HG02970 (cell line): ENCODE data around the gene MOB2.

ENCODE experiments used
- ATAC-seq: cut with Tn5 transposase; IDR thresholded peaks from one replicate; pipeline ENCODE4 v1.9.1; 2021; ENCODE audit warnings: mild to moderate bottlenecking, moderate library complexity, moderate number of reproducible peaks; ENCODE audit not compliant: unreplicated experiment, low FRiP score

The MOB2 gene

DNA sequence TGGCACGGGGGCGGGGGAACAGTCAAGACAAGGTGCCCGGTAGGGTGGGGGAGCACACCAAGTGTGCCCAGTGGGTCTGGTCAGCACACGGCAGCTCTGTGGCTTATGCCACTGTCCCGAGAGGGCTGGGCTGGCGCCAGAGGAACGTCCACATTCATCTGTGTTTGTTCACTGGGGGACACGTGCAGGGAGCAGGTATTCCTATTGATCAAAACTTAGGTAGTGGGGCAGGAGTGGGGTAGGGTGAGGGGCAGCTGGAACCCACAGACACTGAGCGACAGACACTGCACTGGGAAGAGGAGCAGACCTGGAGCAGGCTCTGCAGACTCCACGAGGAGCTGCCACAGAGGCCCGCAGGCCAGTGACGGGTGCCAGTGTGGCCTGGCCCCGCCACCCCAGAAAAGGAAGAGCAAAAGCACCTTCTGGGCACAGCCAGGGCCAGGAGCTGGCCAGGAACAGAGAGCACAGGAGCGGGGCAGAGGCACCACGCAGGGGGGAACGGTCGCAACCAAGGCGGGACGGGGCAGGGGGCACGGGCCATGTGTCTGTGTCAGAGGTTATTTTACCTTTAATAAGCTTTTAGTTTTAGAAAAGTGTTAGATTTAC is 2.1 kb upstream of the MOB2 start:
- no peak for ATAC-seq

GRCh38 chr11:1487851-1488574 is 1.4 kb upstream of the MOB2 start:
- ATAC-seq: no peak

GRCh38 chr11:1487091-1487850 is 692 bp upstream of the MOB2 start:
- ATAC-seq: no peak

DNA sequence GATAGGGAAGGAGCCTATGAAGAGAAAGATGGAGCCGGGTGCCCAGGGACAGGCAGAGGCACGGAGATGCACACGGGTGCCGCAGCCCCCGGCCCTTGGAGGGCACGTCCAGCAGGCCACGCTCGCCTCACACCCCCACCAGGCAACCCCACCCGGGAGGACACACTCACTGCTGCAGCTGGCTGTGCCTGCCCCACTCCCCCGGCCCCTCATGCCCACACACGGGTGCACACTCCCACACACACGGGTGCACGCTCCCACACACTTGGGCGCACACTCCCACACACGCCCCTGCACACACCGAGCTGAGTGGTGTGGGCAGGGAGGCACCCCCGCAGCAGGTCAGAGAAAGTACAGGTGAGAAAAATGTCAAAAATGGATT is 1.1 kb downstream of the MOB2 start:
- no peak for ATAC-seq

- ATAC-seq: no peak
Measured at GRCh38 chr11:1484695-1485503, 1.7 kb downstream of the MOB2 start.

- no peak for ATAC-seq
Measured at GRCh38 chr11:1484061-1484671, 2.4 kb downstream of the MOB2 start.

DNA sequence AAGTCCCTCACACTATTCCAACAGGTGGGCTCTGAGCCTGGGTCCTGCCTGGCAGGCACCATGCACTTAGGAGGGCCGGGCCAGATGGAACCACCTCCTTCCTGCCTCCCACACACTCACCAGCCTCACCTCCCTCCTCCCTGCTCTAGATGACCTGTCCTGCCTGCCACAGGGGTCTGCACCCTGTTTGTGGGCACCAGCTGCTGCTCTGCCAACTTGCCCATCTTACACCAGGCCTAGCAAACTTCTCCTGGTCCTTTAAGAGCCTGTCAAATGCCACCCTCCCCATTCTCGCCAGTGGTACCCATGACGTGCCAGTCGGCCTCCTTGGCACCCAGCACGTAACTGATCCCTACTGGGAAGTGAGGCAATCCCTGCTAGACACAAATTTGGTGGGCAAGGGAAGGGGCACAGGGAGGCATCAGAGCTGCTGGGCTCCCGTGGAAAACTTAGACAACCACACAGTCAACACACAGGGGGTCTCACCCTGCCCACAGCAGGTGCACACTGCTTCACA is 3.1 kb downstream of the MOB2 start:
- ATAC-seq: no peak

DNA sequence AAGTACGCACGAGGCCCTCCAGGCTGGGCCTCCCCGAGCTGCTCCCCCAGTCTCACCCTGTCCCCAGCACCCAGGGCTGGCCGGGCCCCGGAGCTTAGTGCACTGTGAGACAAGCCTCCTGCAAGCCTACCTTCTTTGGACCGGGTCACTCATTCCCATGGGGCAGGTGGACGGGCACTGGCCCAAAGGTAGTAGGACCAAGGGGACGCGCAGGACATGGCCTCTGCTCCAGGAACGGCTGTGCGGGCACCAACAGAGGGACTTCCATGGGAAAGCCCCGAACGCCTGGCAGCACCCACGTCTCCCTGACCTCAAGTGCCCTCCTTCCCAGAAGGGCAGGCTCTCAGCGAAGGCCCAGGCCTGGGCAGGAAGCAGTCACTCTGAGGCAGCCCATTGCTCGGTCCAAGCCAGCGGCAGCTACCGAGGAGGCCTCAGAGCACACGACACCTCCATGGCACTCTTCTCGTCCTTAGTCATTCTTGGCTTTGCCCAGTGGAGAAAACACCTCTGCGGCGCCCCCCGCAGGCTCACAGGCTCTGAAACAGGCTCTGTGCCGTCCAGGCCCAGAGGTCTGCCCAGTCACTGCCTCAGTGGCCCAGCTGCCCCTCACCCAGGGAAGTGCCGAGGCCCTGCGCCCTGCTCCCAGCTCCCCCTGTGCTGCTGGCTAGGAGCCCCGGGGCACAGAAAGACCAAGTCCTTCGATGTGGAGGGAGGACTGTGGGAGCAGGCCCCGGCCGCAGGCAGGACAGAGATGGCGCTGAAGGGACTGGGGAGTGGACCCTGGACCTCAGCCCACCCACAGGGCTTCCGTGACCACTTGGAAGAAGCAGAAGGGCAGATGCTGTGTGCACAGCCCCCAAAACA is 3.8 kb downstream of the MOB2 start:
- ATAC-seq: no peak

DNA sequence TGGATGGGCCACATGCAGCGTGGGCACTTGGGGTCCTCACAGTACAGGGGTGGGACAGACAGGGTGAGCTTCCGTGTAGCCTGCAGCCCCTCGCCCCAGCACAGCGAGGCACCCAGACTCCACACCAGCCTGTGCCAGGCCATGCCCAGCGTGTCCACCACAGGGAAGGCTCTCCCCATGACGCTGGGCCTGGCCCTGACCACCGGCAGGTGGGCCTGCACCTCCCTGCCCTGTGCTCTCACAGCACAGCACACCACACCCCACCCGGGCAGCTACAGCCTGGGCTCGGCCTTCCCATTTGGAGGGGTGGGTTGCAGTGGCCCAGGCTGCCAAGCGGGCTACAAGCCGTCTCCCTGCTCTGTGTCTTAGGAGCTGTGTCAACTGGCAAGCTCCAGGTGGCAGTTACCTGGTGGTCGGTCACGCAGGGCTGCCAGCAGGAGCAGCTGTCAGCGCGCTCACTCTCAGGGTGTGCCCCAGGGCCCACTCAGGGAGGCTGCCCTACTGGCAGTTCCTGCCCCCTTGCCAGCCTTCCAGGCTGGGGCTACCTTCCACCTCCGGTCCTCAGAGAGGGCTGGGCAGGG is 4.6 kb downstream of the MOB2 start:
- no peak for ATAC-seq

- ATAC-seq: no peak
Measured at GRCh38 chr11:1481483-1481825, 5.1 kb downstream of the MOB2 start.

GRCh38 chr11:1480555-1481482 is 5.8 kb downstream of the MOB2 start:
- ATAC-seq: no peak

GRCh38 chr11:1480191-1480554 is 6.4 kb downstream of the MOB2 start:
- ATAC-seq: no peak

- no peak for ATAC-seq
Measured at GRCh38 chr11:1479678-1480118, 6.9 kb downstream of the MOB2 start.

- no peak for ATAC-seq
Measured at GRCh38 chr11:1479006-1479677, 7.4 kb downstream of the MOB2 start.

DNA sequence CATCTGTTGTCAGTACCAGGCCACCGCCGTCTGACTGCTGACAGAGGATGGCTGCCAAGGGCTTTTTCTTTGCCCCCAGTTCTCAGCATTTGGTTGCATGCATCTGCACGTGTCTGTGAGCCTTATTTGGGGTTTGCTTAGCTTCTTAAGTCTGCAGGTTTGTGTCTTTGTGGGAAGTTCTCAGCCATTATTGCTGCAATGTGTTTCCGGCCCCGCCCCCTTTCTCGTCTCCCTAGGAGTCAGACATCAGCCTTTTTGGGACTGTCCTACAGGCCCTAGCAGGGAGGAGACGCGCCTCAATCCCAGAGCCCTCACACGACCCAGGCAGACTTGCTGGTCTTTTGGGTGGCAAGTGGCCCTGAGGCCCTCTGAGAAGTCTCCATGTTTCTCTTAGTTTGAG is 8.0 kb downstream of the MOB2 start:
- ATAC-seq: no peak

DNA sequence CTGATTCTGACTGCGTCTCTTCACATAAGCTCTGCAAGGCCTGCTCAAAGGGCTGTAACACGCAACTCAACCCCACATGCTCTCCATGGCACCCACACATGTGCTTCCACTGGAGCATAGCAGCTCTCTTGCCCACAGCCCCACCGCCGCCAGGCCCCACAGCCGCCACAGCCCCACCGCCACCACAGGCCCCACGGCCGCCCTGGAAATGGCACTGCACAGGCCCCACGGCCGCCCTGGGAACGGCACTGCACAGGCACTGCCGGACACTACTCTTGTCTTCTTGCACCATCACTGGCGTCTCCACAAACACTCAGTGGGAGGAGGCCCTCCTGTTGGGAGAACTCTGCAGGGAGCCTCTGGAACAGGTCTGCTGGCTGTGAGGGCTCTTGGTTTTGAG is 8.6 kb downstream of the MOB2 start:
- no peak for ATAC-seq

DNA sequence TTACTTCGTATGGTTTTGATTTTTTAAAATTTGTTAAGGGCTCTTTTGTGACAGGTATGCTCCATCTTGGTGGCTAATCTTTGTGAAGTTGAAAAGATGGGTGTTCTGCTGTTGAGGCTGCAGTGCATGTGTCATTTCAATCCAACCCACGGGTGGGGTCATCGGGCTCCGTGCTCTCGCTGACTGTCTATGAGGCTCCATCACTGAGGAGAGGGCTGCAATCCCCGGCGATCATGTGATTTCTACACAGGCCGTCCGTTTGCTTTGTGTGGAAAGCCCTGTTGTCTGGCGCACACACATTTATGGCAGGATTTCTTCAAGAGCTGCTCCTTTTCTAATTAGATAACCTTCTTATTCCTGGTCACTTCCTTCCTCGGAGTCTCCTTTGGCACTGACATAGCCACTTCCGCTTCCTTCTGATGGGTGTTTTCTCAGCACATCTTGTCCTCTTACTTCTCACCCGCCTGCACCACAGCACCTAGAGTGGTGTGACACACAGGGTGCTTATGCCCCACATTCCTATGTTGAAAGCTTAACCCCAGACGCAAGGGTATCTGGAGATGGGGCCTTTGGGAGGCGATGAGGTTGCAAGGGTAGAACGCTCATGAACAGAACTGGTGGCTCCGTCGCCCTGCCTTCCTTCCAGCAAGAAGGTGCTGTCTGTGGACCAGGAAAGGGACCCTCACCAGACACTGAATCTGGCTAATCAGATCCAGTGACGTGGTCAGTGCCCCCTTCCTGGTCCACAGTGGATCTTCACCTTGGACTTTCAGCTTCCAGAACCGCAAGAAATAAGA is 9.4 kb downstream of the MOB2 start:
- ATAC-seq: no peak
